ENCODE data around the gene DNAH6.

DNA sequence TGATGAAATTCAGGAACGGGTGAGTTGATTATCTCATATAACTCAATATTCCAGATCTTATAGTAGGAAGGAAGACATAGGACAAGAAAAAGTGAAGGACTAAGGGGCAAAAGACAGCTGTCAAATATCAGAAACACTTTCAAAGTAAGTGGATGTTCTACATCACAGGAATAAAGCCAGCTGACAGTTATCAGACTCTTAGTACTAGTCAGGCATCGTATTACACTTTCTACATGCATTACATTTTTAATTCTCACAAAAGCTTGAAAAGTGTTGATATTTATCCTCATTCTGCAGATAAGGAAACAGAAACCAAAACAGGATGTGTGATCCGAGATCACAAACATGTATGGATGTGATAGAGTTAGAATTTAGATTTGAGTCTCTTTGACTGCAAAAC lies 63.4 kb downstream of the DNAH6 start:
- TF ChIP-seq CTCF (optimal IDR thresholded peaks at IDR 0.05 in 1 of 3, IDR thresholded peaks at IDR 0.05 in 1 of 3, conservative IDR thresholded peaks at IDR 0.05 in 1 of 3; ENCODE audit: extremely low read depth in 1 of 3, insufficient read depth in 2 of 3, low read length in 3 of 3) (no peak), EZH2 (IDR thresholded peaks at IDR 0.05; ENCODE audit: low read length) (no peak)
